ENCODE results near the gene KCNH1. TPM values are rescaled to one million over a fixed set of nuclear protein-coding genes. Genes with fewer than 3 reads are reported as not detected.

KCNH1 gene
- total and polyA plus RNA-seq, 3 experiments from 2014 or later: not detected

DNA sequence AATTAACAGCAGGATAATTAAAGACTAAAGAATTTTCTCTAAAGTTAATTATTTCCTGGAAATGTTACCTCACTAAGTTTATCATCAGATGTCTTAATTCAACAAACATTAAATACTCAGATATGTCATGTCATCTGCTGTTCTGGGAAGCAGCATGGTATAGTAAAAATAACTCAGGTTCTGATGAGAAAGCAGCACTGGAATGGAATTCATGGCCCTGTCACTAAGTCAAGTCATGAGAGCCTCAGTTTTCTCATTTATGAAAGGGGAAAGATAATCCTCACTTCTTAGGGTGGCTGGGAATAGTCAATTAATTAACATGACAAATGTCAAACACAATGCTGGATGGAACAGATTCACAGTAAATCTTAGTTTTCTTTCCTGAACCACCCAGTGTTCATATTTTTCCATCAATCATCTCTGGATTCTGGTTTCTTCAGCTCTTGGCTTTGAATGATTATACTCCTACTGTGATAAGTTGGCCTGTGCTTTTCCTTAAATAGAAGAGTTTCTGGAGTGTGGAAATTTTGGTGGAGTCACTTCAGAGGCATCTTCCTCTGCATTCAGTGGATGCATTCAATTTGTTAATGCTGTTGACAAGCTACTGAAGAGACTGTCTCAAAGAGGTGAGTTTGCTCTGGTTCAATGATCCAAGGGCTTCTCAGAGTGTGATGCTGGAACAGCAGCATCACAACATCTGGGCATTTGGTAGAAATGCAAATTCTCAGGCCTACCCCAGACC is 319.4 kb downstream of the KCNH1 start:
- POLR2A ChIA-PET: no interaction called here
- no peaks in the 10 kb centered on the region for H3K4me1 Mint-ChIP-seq

DNA sequence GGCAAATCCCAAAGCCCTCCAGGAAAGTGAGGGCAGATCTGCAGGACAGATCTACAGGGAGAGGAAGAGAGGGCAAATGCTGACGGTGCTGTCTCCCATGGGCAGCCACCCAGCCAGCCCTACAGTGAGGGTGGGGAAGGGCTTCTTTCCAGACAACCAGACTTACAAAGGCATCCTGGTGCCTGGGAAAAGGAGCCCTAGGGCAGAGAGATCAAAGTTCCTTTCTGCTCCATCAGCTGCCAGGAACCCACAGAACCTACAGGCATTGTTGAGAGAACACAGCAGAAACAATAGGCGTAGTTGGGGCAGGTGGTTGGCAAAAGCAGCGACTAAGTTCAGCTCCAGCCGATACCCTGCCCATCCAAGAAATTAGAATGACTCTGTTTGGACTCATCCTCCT is 332.4 kb downstream of the KCNH1 start:
- peaks cover 0 to 2% (median 0%) of the 10 kb centered on the region in 5 donors for H3K9me3 Mint-ChIP-seq
- H3K4me1 Mint-ChIP-seq: no peaks in the 10 kb centered on the region
- no peaks in the 10 kb centered on the region for H3K4me1 ChIP-seq (ENCODE audit: insufficient read depth, low read length)
- no peaks in the 10 kb centered on the region for H3K36me3 ChIP-seq (ENCODE audit: insufficient read depth, low read length)
- no peak overlapping the region for H3K4me3 Mint-ChIP-seq
- H3K36me3 Mint-ChIP-seq: no peaks in the 10 kb centered on the region
- peaks cover 8 to 30% of the 10 kb centered on the region in 2 donors for H3K27me3 Mint-ChIP-seq
- no peak for DNase-seq
- CTCF ChIA-PET: no interaction called here
- no peak overlapping the region for H3K27ac Mint-ChIP-seq
- H3K27ac ChIP-seq (ENCODE audit: low read depth, low read length): no peak overlapping the region
- no peaks in the 10 kb centered on the region for H3K27me3 ChIP-seq (ENCODE audit: insufficient read depth, low read length, poor library complexity, severe bottlenecking)
- POLR2A ChIA-PET: no interaction called here
- H3K9me3 ChIP-seq (ENCODE audit: low read length): no peaks in the 10 kb centered on the region
- H3K4me3 ChIP-seq (ENCODE audit: low read length): no peak overlapping the region

More for the DNA sequence above, 319.4 kb downstream of the KCNH1 start:
- Histone ChIP-seq H3K4me1 (ENCODE audit: insufficient read depth, low read length) (no peaks in the 10 kb centered on the region), H3K9me3 (ENCODE audit: low read length) (no peaks in the 10 kb centered on the region), H3K4me3 (ENCODE audit: low read length) (no peak overlapping the region), H3K36me3 (ENCODE audit: insufficient read depth, low read length) (no peaks in the 10 kb centered on the region), H3K27ac (ENCODE audit: low read depth, low read length) (no peak overlapping the region), H3K27me3 (ENCODE audit: insufficient read depth, low read length, poor library complexity, severe bottlenecking) (no peaks in the 10 kb centered on the region)
- H3K27ac Mint-ChIP-seq: no peak overlapping the region
- no peak for DNase-seq
- peaks cover 4 to 10% of the 10 kb centered on the region in 2 donors for H3K27me3 Mint-ChIP-seq
- H3K4me3 Mint-ChIP-seq: no peak overlapping the region
- H3K9me3 Mint-ChIP-seq: no peaks in the 10 kb centered on the region
- CTCF ChIA-PET: no interaction called here
- H3K36me3 Mint-ChIP-seq: no peaks in the 10 kb centered on the region

GRCh38 chr1:210800756-210801155 is 333.2 kb downstream of the KCNH1 start:
- H3K4me1 ChIP-seq (ENCODE audit: insufficient read depth, low read length): no peaks in the 10 kb centered on the region
- Mint-ChIP-seq H3K27me3 (peaks cover 8 to 25% of the 10 kb centered on the region in 2 donors), H3K9me3 (peaks cover 0 to 3% (median 0%) of the 10 kb centered on the region in 5 donors), H3K4me3 (no peak overlapping the region), H3K4me1 (no peaks in the 10 kb centered on the region), H3K36me3 (no peaks in the 10 kb centered on the region), H3K27ac (no peak overlapping the region)
- ChIA-PET POLR2A (no interaction called here), CTCF (no interaction called here)
- no peak for DNase-seq
- no peak overlapping the region for H3K27ac ChIP-seq (ENCODE audit: low read depth, low read length)
- H3K36me3 ChIP-seq (ENCODE audit: insufficient read depth, low read length): no peaks in the 10 kb centered on the region
- H3K9me3 ChIP-seq (ENCODE audit: low read length): no peaks in the 10 kb centered on the region
- no peaks in the 10 kb centered on the region for H3K27me3 ChIP-seq (ENCODE audit: insufficient read depth, low read length, poor library complexity, severe bottlenecking)
- no peak overlapping the region for H3K4me3 ChIP-seq (ENCODE audit: low read length)

DNA sequence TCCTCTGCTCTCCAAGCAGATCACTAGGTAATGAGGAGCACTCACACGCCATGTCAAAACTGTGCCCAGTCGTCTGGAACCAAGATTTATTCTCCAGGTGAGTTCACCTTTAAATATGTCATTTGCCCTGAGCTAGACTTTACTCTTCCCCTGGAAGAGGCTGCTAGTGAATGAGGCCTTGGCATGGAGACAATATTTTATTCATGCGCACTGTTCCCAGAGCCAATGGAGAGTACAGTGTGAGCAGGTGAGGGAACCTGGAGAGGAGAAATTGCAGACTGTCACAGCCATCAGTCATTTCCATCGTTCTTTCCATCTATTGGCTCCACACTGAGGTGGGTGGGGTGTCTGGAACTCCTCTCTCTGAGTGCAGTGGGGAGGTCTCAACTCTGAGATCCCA is 333.6 kb downstream of the KCNH1 start:
- Histone ChIP-seq H3K4me1 (ENCODE audit: insufficient read depth, low read length) (no peaks in the 10 kb centered on the region), H3K27me3 (ENCODE audit: insufficient read depth, low read length, poor library complexity, severe bottlenecking) (no peaks in the 10 kb centered on the region), H3K4me3 (ENCODE audit: low read length) (no peak overlapping the region), H3K36me3 (ENCODE audit: insufficient read depth, low read length) (no peaks in the 10 kb centered on the region), H3K9me3 (ENCODE audit: low read length) (no peaks in the 10 kb centered on the region), H3K27ac (ENCODE audit: low read depth, low read length) (no peak overlapping the region)
- Mint-ChIP-seq H3K27ac (no peak overlapping the region), H3K9me3 (peaks cover 0 to 3% (median 0%) of the 10 kb centered on the region in 5 donors), H3K36me3 (no peaks in the 10 kb centered on the region), H3K4me3 (no peak overlapping the region), H3K4me1 (no peaks in the 10 kb centered on the region), H3K27me3 (peaks cover 7 to 26% of the 10 kb centered on the region in 2 donors)
- DNase-seq: no peak
- POLR2A ChIA-PET: no interaction called here
- CTCF ChIA-PET: no interaction called here

- no peak overlapping the region for H3K4me3 ChIP-seq (ENCODE audit: low read length)
- H3K4me1 Mint-ChIP-seq: no peaks in the 10 kb centered on the region
Observed at GRCh38 chr1:210797422-210797821, 336.5 kb downstream of the KCNH1 start.

DNA sequence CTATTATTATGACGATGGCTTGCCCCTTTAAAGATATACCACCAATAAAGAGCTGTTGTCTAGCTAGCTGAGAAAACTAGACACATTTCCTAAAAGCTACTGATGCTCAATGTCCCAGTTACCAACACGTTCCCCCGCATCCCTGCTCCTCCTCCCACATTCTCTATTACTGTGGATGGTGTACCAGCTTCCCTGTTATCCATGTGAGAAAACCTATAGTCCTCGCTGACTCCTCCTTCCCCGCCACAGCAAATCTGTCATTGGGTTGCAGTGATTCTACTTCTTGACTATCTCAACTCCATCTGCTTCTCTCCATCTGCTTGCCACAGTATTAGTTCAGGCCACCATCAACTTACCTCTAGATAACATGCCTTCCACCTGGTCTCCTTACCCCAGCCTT is 337.5 kb downstream of the KCNH1 start:
- CTCF ChIA-PET: no interaction called here
- POLR2A ChIA-PET: no interaction called here
- H3K27me3 Mint-ChIP-seq: peaks cover 13 to 19% of the 10 kb centered on the region in 2 donors

More at GRCh38 chr1:210797422-210797821, 336.5 kb downstream of the KCNH1 start:
- DNase-seq: no peak
- Mint-ChIP-seq H3K9me3 (peaks cover 0 to 3% (median 0%) of the 10 kb centered on the region in 5 donors), H3K36me3 (no peaks in the 10 kb centered on the region), H3K27me3 (peaks cover 12 to 19% of the 10 kb centered on the region in 2 donors), H3K4me3 (no peak overlapping the region), H3K27ac (no peak overlapping the region)
- H3K9me3 ChIP-seq (ENCODE audit: low read length): no peaks in the 10 kb centered on the region
- ChIA-PET CTCF (no interaction called here), POLR2A (no interaction called here)
- no peak overlapping the region for H3K27ac ChIP-seq (ENCODE audit: low read depth, low read length)
- H3K36me3 ChIP-seq (ENCODE audit: insufficient read depth, low read length): no peaks in the 10 kb centered on the region
- no peaks in the 10 kb centered on the region for H3K4me1 ChIP-seq (ENCODE audit: insufficient read depth, low read length)
- H3K27me3 ChIP-seq (ENCODE audit: insufficient read depth, low read length, poor library complexity, severe bottlenecking): no peaks in the 10 kb centered on the region

GRCh38 chr1:210794445-210794844 is 339.5 kb downstream of the KCNH1 start:
- Histone ChIP-seq H3K36me3 (ENCODE audit: insufficient read depth, low read length) (no peaks in the 10 kb centered on the region), H3K4me1 (ENCODE audit: insufficient read depth, low read length) (no peaks in the 10 kb centered on the region), H3K27me3 (ENCODE audit: insufficient read depth, low read length, poor library complexity, severe bottlenecking) (no peaks in the 10 kb centered on the region), H3K4me3 (ENCODE audit: low read length) (no peak overlapping the region), H3K27ac (ENCODE audit: low read depth, low read length) (no peak overlapping the region), H3K9me3 (ENCODE audit: low read length) (no peaks in the 10 kb centered on the region)
- DNase-seq: no peak
- Mint-ChIP-seq H3K4me3 (no peak overlapping the region), H3K27me3 (peaks cover 10 to 28% of the 10 kb centered on the region in 2 donors), H3K27ac (peak overlapping the region in 1 of 8 donors; percentile 51), H3K9me3 (peaks cover 0 to 3% (median 0%) of the 10 kb centered on the region in 5 donors), H3K4me1 (no peaks in the 10 kb centered on the region), H3K36me3 (no peaks in the 10 kb centered on the region)
- POLR2A ChIA-PET: no interaction called here
- CTCF ChIA-PET: no interaction called here

More for the DNA sequence above, 337.5 kb downstream of the KCNH1 start:
- no peak overlapping the region for H3K27ac Mint-ChIP-seq
- no peaks in the 10 kb centered on the region for H3K9me3 ChIP-seq (ENCODE audit: low read length)
- H3K27ac ChIP-seq (ENCODE audit: low read depth, low read length): no peak overlapping the region
- H3K36me3 ChIP-seq (ENCODE audit: insufficient read depth, low read length): no peaks in the 10 kb centered on the region
- H3K4me1 ChIP-seq (ENCODE audit: insufficient read depth, low read length): no peaks in the 10 kb centered on the region
- H3K4me1 Mint-ChIP-seq: no peaks in the 10 kb centered on the region
- H3K27me3 ChIP-seq (ENCODE audit: insufficient read depth, low read length, poor library complexity, severe bottlenecking): no peaks in the 10 kb centered on the region
- no peak for DNase-seq
- H3K4me3 ChIP-seq (ENCODE audit: low read length): no peak overlapping the region
- H3K9me3 Mint-ChIP-seq: peaks cover 0 to 3% (median 0%) of the 10 kb centered on the region in 5 donors
- no peak overlapping the region for H3K4me3 Mint-ChIP-seq
- H3K36me3 Mint-ChIP-seq: no peaks in the 10 kb centered on the region

- DNase-seq: no peak
- no peaks in the 10 kb centered on the region for H3K36me3 Mint-ChIP-seq
- H3K4me3 Mint-ChIP-seq: no peak overlapping the region
- Histone ChIP-seq H3K27ac (ENCODE audit: low read depth, low read length) (no peak overlapping the region), H3K27me3 (ENCODE audit: insufficient read depth, low read length, poor library complexity, severe bottlenecking) (no peaks in the 10 kb centered on the region), H3K4me1 (ENCODE audit: insufficient read depth, low read length) (no peaks in the 10 kb centered on the region), H3K36me3 (ENCODE audit: insufficient read depth, low read length) (no peaks in the 10 kb centered on the region), H3K9me3 (ENCODE audit: low read length) (no peaks in the 10 kb centered on the region), H3K4me3 (ENCODE audit: low read length) (no peak overlapping the region)
- POLR2A ChIA-PET: no interaction called here
- H3K9me3 Mint-ChIP-seq: peaks cover 0 to 3% (median 0%) of the 10 kb centered on the region in 5 donors
- no peaks in the 10 kb centered on the region for H3K4me1 Mint-ChIP-seq
- CTCF ChIA-PET: no interaction called here
- H3K27me3 Mint-ChIP-seq: peaks cover 8 to 28% of the 10 kb centered on the region in 2 donors
- H3K27ac Mint-ChIP-seq: no peak overlapping the region
Observed at GRCh38 chr1:210792250-210793102, 341.5 kb downstream of the KCNH1 start.

Data from CD8-positive, alpha-beta memory T cell (primary cell).